H1 (cell line): Measurements from ENCODE around the gene CCDC107. TPM values are rescaled to one million over a fixed set of nuclear protein-coding genes. Genes with fewer than 3 reads are reported as not detected.
A peak's percentile ranks its signal among the peaks of the same experiment; 100 is the strongest.

Experiments
- CTCF ChIA-PET: fragments of 300-600 bp; sonication (Branson Sonifier 250); formaldehyde crosslinking; loops from one replicate; lab custom pipeline; 2021; ENCODE audit not compliant: partially characterized antibody; lab: Charles Lee
- POLR2A ChIA-PET: fragments of 300-600 bp; sonication (Branson Sonifier 250); formaldehyde crosslinking; loops from one replicate; lab custom pipeline; 2021; ENCODE audit warnings: inconsistent platforms; ENCODE audit not compliant: partially characterized antibody; lab: Charles Lee
- DNase-seq, 2 experiments: peaks; one replicate each; pipeline versions ENCODE4 v3.0.0 to v3.0.0-alpha.2; 2010 to 2022; ENCODE audit warnings: low spot score in 2 of 2, low read depth in 1 of 2, mixed read lengths in 1 of 2
- FAIRE-seq: peaks from 2 replicates; lab custom pipeline; 2011; peaks lifted over from hg19 to GRCh38; lab: Jason Lieb, UNC
- H2AFZ ChIP-seq: 2 replicates; pipeline ENCODE4 v1.8.1; 2012; ENCODE audit warnings: low read length, inconsistent platforms
- H2AK5ac ChIP-seq: 2 replicates; pipeline ENCODE4 v1.6.1; 2013; ENCODE audit warnings: low read depth, low read length
- H2BK120ac ChIP-seq: replicated peaks from 2 replicates; pipeline ENCODE3; 2013; ENCODE audit warnings: low read depth, low read length, inconsistent platforms
- H2BK12ac ChIP-seq: 2 replicates; pipeline ENCODE4 v1.6.1; 2013; ENCODE audit warnings: low read depth, low read length
- H2BK15ac ChIP-seq: 2 replicates; pipeline ENCODE4 v1.6.1; 2013; ENCODE audit warnings: low read length
- H2BK20ac ChIP-seq: 2 replicates; pipeline ENCODE4 v1.6.1; 2013; ENCODE audit warnings: low read length
- H2BK5ac ChIP-seq: 2 replicates; pipeline ENCODE4 v1.6.1; 2013; ENCODE audit warnings: low read depth, low read length
- H3K14ac ChIP-seq: 2 replicates; pipeline ENCODE4 v1.6.1; 2013; ENCODE audit warnings: inconsistent platforms; ENCODE audit not compliant: insufficient read length
- H3K18ac ChIP-seq: 2 replicates; pipeline ENCODE4 v1.6.1; 2013; ENCODE audit warnings: low read length; ENCODE audit errors: extremely low read depth
- H3K23ac ChIP-seq: 2 replicates; pipeline ENCODE4 v1.6.1; 2013; ENCODE audit warnings: inconsistent platforms; ENCODE audit not compliant: insufficient read length
- H3K23me2 ChIP-seq: 2 replicates; pipeline ENCODE4 v1.6.1; 2013; ENCODE audit warnings: low read depth, low read length
- H3K27ac ChIP-seq: 2 replicates; pipeline ENCODE4 v1.6.1; 2011; ENCODE audit warnings: low read depth, low read length, inconsistent platforms
- H3K27me3 ChIP-seq, 4 experiments: replicated peaks in 1 of 4; 1 replicate in 1 of 4; 2 replicates in 3 of 4; pipeline versions ENCODE4 v1.6.1 to v1.8.1; 2011 to 2013; ENCODE audit warnings: low read length in 3 of 4, mild to moderate bottlenecking in 3 of 4, inconsistent platforms in 2 of 4, mixed read lengths in 2 of 4, moderate library complexity in 1 of 4; ENCODE audit not compliant: control insufficient read depth in 3 of 4, insufficient read depth in 3 of 4; ENCODE audit errors: extremely low read depth in 1 of 4
- H3K36me3 ChIP-seq, 4 experiments: 2 replicates each; pipeline versions ENCODE4 v1.6.1 to v1.8.1; 2011 to 2013; ENCODE audit warnings: mild to moderate bottlenecking in 4 of 4, low read length in 3 of 4, moderate library complexity in 2 of 4, control low read depth in 1 of 4, inconsistent platforms in 1 of 4; ENCODE audit not compliant: insufficient read depth in 4 of 4, control insufficient read depth in 2 of 4
- H3K4ac ChIP-seq: replicated peaks from 2 replicates; pipeline ENCODE3; 2013; ENCODE audit warnings: low read length, low read depth, mixed read lengths, inconsistent platforms; ENCODE audit not compliant: insufficient read length
- H3K4me1 ChIP-seq, 4 experiments: replicated peaks in 1 of 4; 1 replicate in 1 of 4; 2 replicates in 3 of 4; pipeline versions ENCODE4 v1.6.1 to v1.8.1; 2011 to 2013; ENCODE audit warnings: low read length in 3 of 4, inconsistent platforms in 2 of 4, mixed read lengths in 1 of 4; ENCODE audit not compliant: insufficient read depth in 4 of 4, control insufficient read depth in 3 of 4
- H3K4me2 ChIP-seq, 2 experiments: 2 replicates each; pipeline versions ENCODE4 v1.6.1 to v1.8.1; 2011 to 2013; ENCODE audit warnings: low read depth in 2 of 2, low read length in 2 of 2, control low read depth in 1 of 2, inconsistent platforms in 1 of 2, mild to moderate bottlenecking in 1 of 2; ENCODE audit not compliant: insufficient read depth in 1 of 2
- H3K4me3 ChIP-seq, 4 experiments: fragments of 200-600, 300-600 bp in 1 of 4; sonication (generic), shearing (Covaris generic), sonication (Bioruptor Twin) in 1 of 4; 2 replicates each; pipeline versions ENCODE4 v1.5.1 to v1.8.1; 2011 to 2016; ENCODE audit warnings: low read length in 4 of 4, low read depth in 3 of 4, control low read depth in 2 of 4, inconsistent platforms in 2 of 4, mild to moderate bottlenecking in 2 of 4, mixed read lengths in 1 of 4, moderate library complexity in 1 of 4; ENCODE audit not compliant: insufficient read depth in 2 of 4; ENCODE audit errors: extremely low read depth in 1 of 4
- H3K56ac ChIP-seq: replicated peaks from 2 replicates; pipeline ENCODE3; 2013; ENCODE audit warnings: low read depth, mild to moderate bottlenecking, mixed read lengths, low read length, inconsistent platforms; ENCODE audit not compliant: insufficient read length
- H3K79me1 ChIP-seq: 2 replicates; pipeline ENCODE4 v1.6.1; 2013; ENCODE audit warnings: low read depth, low read length, control low read depth
- H3K79me2 ChIP-seq, 2 experiments: 2 replicates each; pipeline versions ENCODE4 v1.6.1 to v1.8.1; 2012 to 2013; ENCODE audit warnings: low read length in 2 of 2, mild to moderate bottlenecking in 2 of 2, inconsistent platforms in 1 of 2; ENCODE audit not compliant: insufficient read depth in 2 of 2, control insufficient read depth in 1 of 2
- H3K9ac ChIP-seq, 4 experiments: replicated peaks in 1 of 4; 1 replicate in 1 of 4; 2 replicates in 3 of 4; pipeline versions ENCODE4 v1.6.1 to v1.8.1; 2011 to 2013; ENCODE audit warnings: low read depth in 3 of 4, low read length in 3 of 4, control low read depth in 2 of 4, mild to moderate bottlenecking in 2 of 4, moderate library complexity in 2 of 4, inconsistent platforms in 1 of 4; ENCODE audit errors: extremely low read depth in 1 of 4
- H3K9me3 ChIP-seq, 2 experiments: 2 replicates each; pipeline versions ENCODE4 v1.6.1 to v1.8.1; 2012 to 2013; ENCODE audit warnings: mild to moderate bottlenecking in 2 of 2, moderate library complexity in 2 of 2, control low read depth in 1 of 2, inconsistent platforms in 1 of 2, low read depth in 1 of 2, low read length in 1 of 2, mixed read lengths in 1 of 2; ENCODE audit not compliant: insufficient read depth in 2 of 2
- H4K20me1 ChIP-seq, 2 experiments: replicated peaks in 1 of 2; 2 replicates each; pipeline versions ENCODE3 to v1.8.1; 2011 to 2013; ENCODE audit warnings: inconsistent platforms in 2 of 2, low read length in 2 of 2, mild to moderate bottlenecking in 1 of 2; ENCODE audit not compliant: insufficient read depth in 2 of 2, control insufficient read depth in 1 of 2
- H4K5ac ChIP-seq: 2 replicates; pipeline ENCODE4 v1.6.1; 2013; ENCODE audit warnings: low read length, low read depth, mixed read lengths, inconsistent platforms; ENCODE audit not compliant: insufficient read length
- H4K8ac ChIP-seq: 2 replicates; pipeline ENCODE4 v1.8.0; 2013; ENCODE audit warnings: mild to moderate bottlenecking, moderate library complexity, low read length, inconsistent platforms; ENCODE audit not compliant: insufficient read depth; ENCODE audit errors: extremely low read depth
- H4K91ac ChIP-seq: replicated peaks from 2 replicates; pipeline ENCODE3; 2013; ENCODE audit warnings: low read length, mixed read lengths, inconsistent platforms; ENCODE audit not compliant: insufficient read length
- SIN3A ChIP-seq, 2 experiments: IDR thresholded peaks in 1 of 2; conservative IDR thresholded peaks in 1 of 2; 2 replicates each; pipeline ENCODE4 v1.6.1; 2011 to 2012; ENCODE audit warnings: low read length in 2 of 2, improper control_type of control experiment in 1 of 2, low read depth in 1 of 2, mild to moderate bottlenecking in 1 of 2
- WGBS, 2 experiments: shearing (Covaris generic) in 1 of 2; methylation state at CpG; one replicate each; pipeline versions ENCODE4 v1.1.6 to v1.1.7; 2013 to 2015; ENCODE audit warnings: low lambda C conversion rate in 2 of 2, mixed read lengths in 2 of 2, inconsistent platforms in 1 of 2, low coverage in 1 of 2, missing lambda C conversion rate in 1 of 2; ENCODE audit not compliant: insufficient replicate concordance in 2 of 2, insufficient coverage in 1 of 2, insufficient read length in 1 of 2; ENCODE audit errors: extremely low coverage in 1 of 2, missing lambda C conversion rate in 1 of 2; 5-methylcytosine and 5-hydroxymethylcytosine counted together
- polyA plus RNA-seq, 7 experiments: library from polyadenylated mRNA; depleted of rRNA in 3 of 7; stranded (reverse) in 5 of 7; unstranded in 2 of 7; fragments of >200 nt in 5 of 7; fragments of 200-250 nt in 2 of 7; gene quantifications; 1 replicate in 5 of 7; 2 replicates in 1 of 7; 4 replicates in 1 of 7; pipeline versions ENCODE4 v1.2.1 to v1.2.3, GENCODE V29; 2011 to 2013; ENCODE audit warnings: missing spikeins in 2 of 7, mixed read lengths in 2 of 7
- total RNA-seq: library from RNA; stranded (reverse); fragmentation: NEBNext Ultra II Directional; extraction: Animal tissue kit (Norgen Biotek cat#: 25700); gene quantifications from 2 replicates; pipeline ENCODE4 v1.2.1, GENCODE V29; 2021
- TF ChIP-seq, protein P1 (sequence below): IDR thresholded peaks from 2 replicates; pipeline ENCODE4 v1.6.1; 2011; ENCODE audit warnings: low read depth, mild to moderate bottlenecking, low read length; ENCODE audit not compliant: insufficient read depth

The CCDC107 gene
- total and polyA plus RNA-seq, 2 of the 8 experiments (the other 6 are each of a cell fraction or from before 2014, with no cell fraction given) = 8.2 to 9.0 TPM

GRCh38 chr9:35688558-35689541 lies 30.8 kb downstream of the CCDC107 start:
- peaks cover 2% of the 10 kb centered on the region; the same call in 1 of the 2 replicates for H3K79me1 ChIP-seq
- no peak overlapping the region for H2BK15ac ChIP-seq
- H2BK12ac ChIP-seq = no peak overlapping the region
- H3K23me2 ChIP-seq = peaks cover 12% of the 10 kb centered on the region
- H4K5ac ChIP-seq = peak overlapping the region; percentile 54
- H3K14ac ChIP-seq = no peak overlapping the region
- peak overlapping the region; percentile 84 to 90 for H3K4me2 ChIP-seq
- peaks cover 8 to 9% of the 10 kb centered on the region in 2 experiments for H4K20me1 ChIP-seq
- WGBS, 2 experiments = 24% methylated on average over 12 of the region's 12 CpGs; no CpG with 5 or more reads in 1 of the 2 experiments
- TF ChIP-seq, protein P1, sequence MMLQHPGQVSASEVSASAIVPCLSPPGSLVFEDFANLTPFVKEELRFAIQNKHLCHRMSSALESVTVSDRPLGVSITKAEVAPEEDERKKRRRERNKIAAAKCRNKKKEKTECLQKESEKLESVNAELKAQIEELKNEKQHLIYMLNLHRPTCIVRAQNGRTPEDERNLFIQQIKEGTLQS = no peak
- 0 out of 4 replicates have a peak, but pooled peaks of 1 of the 2 experiments have one; percentile 35 for TF ChIP-seq SIN3A (conservative IDR thresholded peaks at IDR 0.05 in 1 of 2, IDR thresholded peaks at IDR 0.05 in 1 of 2; ENCODE audit: low read depth in 1 of 2, low read length in 2 of 2)
- H2BK5ac ChIP-seq = peak overlapping the region; percentile 86; the same call in 1 of the 2 replicates
- no peak overlapping the region for H3K23ac ChIP-seq
- no peak overlapping the region for H3K4ac ChIP-seq
- no peak overlapping the region for H2BK120ac ChIP-seq
- H2AFZ ChIP-seq = no peak overlapping the region
- no peak overlapping the region for H2BK20ac ChIP-seq
- H3K36me3 ChIP-seq = peaks cover 12 to 26% (median 22%) of the 10 kb centered on the region in 4 experiments
- H3K9ac ChIP-seq = peak overlapping the region in 3 of 4 experiments; percentile 25 to 76 (median 73); a peak in 6 of 7 replicates
- H3K27me3 ChIP-seq = no peaks in the 10 kb centered on the region
- FAIRE-seq (no peak), DNase-seq (no peak)
- ChIA-PET POLR2A (interaction anchor here (0.5 to 14.9 kb wide), 21 partner anchors 8 to 135 kb away, joined by 3 to 158 read pairs (median 5); partner anchors contain the start of genes ARHGEF39, CA9, CCDC107 and CREB3), CTCF (interaction anchor here (0.7 to 14.1 kb wide), 9 partner anchors 8 to 64 kb away, joined by 3 to 347 read pairs (median 4); partner anchors contain the start of genes ARHGEF39, CCDC107 and RMRP)
- peaks cover 6 to 15% (median 8%) of the 10 kb centered on the region in 4 experiments; a peak in 6 of 7 replicates for H3K4me1 ChIP-seq
- peak overlapping the region; percentile 32 for H3K18ac ChIP-seq
- peak overlapping the region; percentile 54; the same call in 1 of the 2 replicates for H3K27ac ChIP-seq
- H4K8ac ChIP-seq = peak overlapping the region; percentile 97
- no peak overlapping the region; the same call in 1 of the 2 replicates for H2AK5ac ChIP-seq
- H3K4me3 ChIP-seq = peak overlapping the region; percentile 72 to 99 (median 82)
- H3K9me3 ChIP-seq = no peaks in the 10 kb centered on the region
- peaks cover 0 to 21% of the 10 kb centered on the region in 2 experiments; a peak in 2 of 4 replicates for H3K79me2 ChIP-seq
- peak overlapping the region; percentile 64 for H3K56ac ChIP-seq
- H4K91ac ChIP-seq = peak overlapping the region; percentile 17
